Pancreas (tissue), 10 donors: Measurements from ENCODE around the gene CEMIP2. TPM values are rescaled to one million over a fixed set of nuclear protein-coding genes. Genes with fewer than 3 reads are reported as not detected.
A peak's percentile ranks its signal among the peaks of the same experiment; 100 is the strongest.

Source experiments
- ATAC-seq, 4 donors: fragments of 200-7000 bp; cut with Tn5 transposase; one replicate each; pipeline versions ENCODE4 v1.8.0 to v1.9.1; 2020; ENCODE audit warnings: mild to moderate bottlenecking in 4 of 4, moderate library complexity in 4 of 4
- DNase-seq, 6 donors: peaks; one replicate each; pipeline ENCODE4 v3.0.0-alpha.2; 2020
- FAIRE-seq: peaks from 2 replicates; lab custom pipeline; 2012; peaks lifted over from hg19 to GRCh38; lab: Jason Lieb, UNC
- H3K27ac ChIP-seq, 4 donors: fragments of 200-600 bp; sonication (generic); 1 replicate in 3 of 4; 2 replicates in 1 of 4; pipeline versions ENCODE4 v1.5.0 to v1.8.0; 2020
- H3K27me3 ChIP-seq, 4 donors: fragments of 200-600 bp; one replicate each; pipeline ENCODE4 v1.8.0; 2021
- H3K36me3 ChIP-seq, 3 donors: fragments of 200-600 bp; sonication (generic) in 1 of 3; one replicate each; pipeline versions ENCODE4 v1.5.0 to v1.8.0; 2020 to 2021
- H3K4me1 ChIP-seq, 3 donors: fragments of 200-600 bp; one replicate each; pipeline ENCODE4 v1.8.0; 2021
- H3K4me3 ChIP-seq, 4 donors: fragments of 200-600 bp; sonication (generic) in 2 of 4; one replicate each; pipeline versions ENCODE4 v1.5.0 to v1.8.0; 2020 to 2021
- H3K9me3 ChIP-seq, 4 donors: fragments of 200-600 bp; one replicate each; pipeline ENCODE4 v1.8.0; 2021
- CTCF ChIP-seq, 4 donors: fragments of 200-600 bp; sonication (generic) in 3 of 4; IDR thresholded peaks; one replicate each; pipeline versions ENCODE4 v1.5.0 to v1.8.0; 2021; ENCODE audit warnings: antibody characterized with exemption in 4 of 4
- WGBS, 2 donors: extraction: QIAGEN DNeasy Blood & Tissue Kit; methylation state at CpG; one replicate each; pipeline ENCODE4 v1.1.7; 2013; 5-methylcytosine and 5-hydroxymethylcytosine counted together
- intact Hi-C, 3 donors: fragments of 100-400 bp; cut with DNase I; formaldehyde crosslinking; loops; one replicate each; pipeline versions ENCODE4 v1.11.1 to v1.14.2; 2022
- polyA plus RNA-seq, 2 donors: library from polyadenylated mRNA; stranded (reverse); fragments of 200-250 nt; gene quantifications; one replicate each; pipeline ENCODE4 v1.2.3, GENCODE V29; 2013
- total RNA-seq, 6 donors: library from RNA; stranded (reverse); fragmentation: NEBNext Ultra II Directional in 4 of 6; extraction: Animal tissue kit (Norgen Biotek cat#: 25700) in 4 of 6; gene quantifications; one replicate each; pipeline versions ENCODE4 v1.2.1 to v1.2.4, GENCODE V29; 2021 to 2023
- donor health status: healthy with polysubstance abuse.
- donor health status: DM: no; HTN: no; CAD: no; lungs with moderate emphysema.
- donor health status: DM: no; HTN: no; CAD: no.
- donor health status: control.
- donor health status: control.
- donor health status: Bipolar disorder and iron deficiency.
- donor health status: DM: yes; HTN: yes; CAD: no.
- donor health status: DM: no; HTN: no; CAD: no.
- donor health status: DM: no; HTN: no; CAD: no.
- donor health status: DM: yes; HTN: yes; CAD: no.

The CEMIP2 gene
- total and polyA plus RNA-seq, 8 donors = 14.3 to 42.1 (median 23.3) TPM

- TF ChIP-seq CTCF (IDR thresholded peaks at IDR 0.05) = no peak
- no peaks in the 10 kb centered on the region for H3K4me1 ChIP-seq
- intact Hi-C loops = no loop called here
- no peak for FAIRE-seq
- no peak overlapping the region for H3K27ac ChIP-seq
- no peaks in the 10 kb centered on the region for H3K27me3 ChIP-seq
- DNase-seq = no peak
- WGBS, 2 donors = 75 to 80% methylated on average over 5 of the region's 5 CpGs
- no peaks in the 10 kb centered on the region for H3K9me3 ChIP-seq
- ATAC-seq = no peak
- no peak overlapping the region for H3K4me3 ChIP-seq
- no peaks in the 10 kb centered on the region for H3K36me3 ChIP-seq
Observed at GRCh38 chr9:71778085-71778484, 9.8 kb upstream of the CEMIP2 start.

- no peak for ATAC-seq
- Histone ChIP-seq H3K9me3 (no peaks in the 10 kb centered on the region), H3K4me1 (no peaks in the 10 kb centered on the region), H3K27ac (no peak overlapping the region), H3K4me3 (no peak overlapping the region), H3K27me3 (no peaks in the 10 kb centered on the region), H3K36me3 (no peaks in the 10 kb centered on the region)
- intact Hi-C loops = loop anchor here in 1 of 3 donors (5.0 kb wide), 1 partner anchor 168 kb away; no protein-coding TSS in a partner anchor
- TF ChIP-seq CTCF (IDR thresholded peaks at IDR 0.05) = no peak
- no peak for FAIRE-seq
- 78 to 82% methylated on average over 3 of the region's 3 CpGs for WGBS, 2 donors
- DNase-seq = no peak
Observed at GRCh38 chr9:71774920-71775319, 6.6 kb upstream of the CEMIP2 start.

GRCh38 chr9:71772726-71773125, 4.4 kb upstream of the CEMIP2 start:
- FAIRE-seq (no peak), DNase-seq (no peak), ATAC-seq (no peak)
- Histone ChIP-seq H3K27me3 (no peaks in the 10 kb centered on the region), H3K4me1 (no peaks in the 10 kb centered on the region), H3K36me3 (no peaks in the 10 kb centered on the region), H3K9me3 (no peaks in the 10 kb centered on the region), H3K27ac (no peak overlapping the region), H3K4me3 (no peak overlapping the region)
- intact Hi-C loops = loop anchor here in 1 of 3 donors (5.0 kb wide), 1 partner anchor 165 kb away; no protein-coding TSS in a partner anchor
- WGBS, 2 donors = 69 to 77% methylated on average over 4 of the region's 4 CpGs
- TF ChIP-seq CTCF (IDR thresholded peaks at IDR 0.05) = no peak

- FAIRE-seq (no peak), DNase-seq (no peak), ATAC-seq (no peak)
- Histone ChIP-seq H3K4me1 (peaks cover 7 to 14% (median 9%) of the 10 kb centered on the region in 3 donors), H3K27ac (peak overlapping the region in 3 of 4 donors; percentile 96 to 98 (median 97)), H3K9me3 (no peaks in the 10 kb centered on the region), H3K36me3 (no peaks in the 10 kb centered on the region), H3K27me3 (no peaks in the 10 kb centered on the region), H3K4me3 (peak overlapping the region in 1 of 4 donors; percentile 85)
- WGBS, 2 donors = 63 to 77% methylated on average over 3 of the region's 3 CpGs
- TF ChIP-seq CTCF (IDR thresholded peaks at IDR 0.05) = no peak
- intact Hi-C loops = loop anchor here in 1 of 3 donors (5.0 kb wide), 1 partner anchor 163 kb away; no protein-coding TSS in a partner anchor
Observed at GRCh38 chr9:71770170-71770569, 1.9 kb upstream of the CEMIP2 start.
